Stimulated activated CD4-positive, alpha-beta T cell treated with anti-CD3 and anti-CD28 coated beads, Interleukin-4, amount 100 ng/mL, for 1 hour (primary cell): ENCODE results near the gene NCS1.

Experiments
- DNase-seq: peaks from one replicate; pipeline ENCODE4 v3.0.0-alpha.2; 2020

Gene NCS1

DNA sequence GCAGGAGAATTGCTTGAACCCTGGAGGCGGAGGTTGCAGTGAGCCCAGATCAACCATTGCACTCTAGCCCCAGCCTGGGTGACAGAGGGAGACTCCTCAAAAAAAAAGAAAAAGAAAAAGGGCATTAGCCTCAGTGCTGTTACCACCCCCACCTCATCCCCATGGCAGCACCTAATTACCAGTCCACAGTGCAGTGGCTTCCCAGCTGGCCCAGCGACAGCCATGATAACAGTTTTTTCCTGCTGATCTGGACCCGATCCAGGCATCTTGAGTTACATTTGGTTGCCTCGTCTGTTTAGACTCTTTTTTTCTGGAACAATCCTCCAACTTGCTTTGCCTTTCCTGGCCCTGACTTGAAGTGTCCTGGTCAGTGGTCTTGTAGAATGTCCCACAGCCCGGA lies 24.4 kb downstream of the NCS1 start:
- DNase-seq: no peak

DNA sequence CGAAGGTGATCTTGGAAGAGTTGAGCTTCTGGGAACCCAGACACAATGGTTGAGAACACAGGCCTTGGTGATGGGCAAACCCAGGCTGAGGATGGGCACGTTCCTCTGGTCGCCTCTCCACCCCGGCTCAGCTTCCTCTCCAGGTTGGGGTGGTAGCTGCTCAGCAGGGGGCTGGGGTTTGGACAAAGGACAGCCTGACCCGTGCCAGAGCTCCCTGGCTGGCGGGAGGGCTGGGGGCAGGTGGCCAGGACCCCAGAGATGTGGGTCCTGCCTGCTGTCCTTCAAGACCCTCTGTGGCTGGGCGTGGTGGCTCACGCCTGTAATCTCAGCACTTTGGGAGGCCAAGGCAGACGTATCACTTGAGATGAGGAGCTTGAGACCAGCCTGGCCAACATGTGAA lies 25.2 kb downstream of the NCS1 start:
- DNase-seq: no peak

DNA sequence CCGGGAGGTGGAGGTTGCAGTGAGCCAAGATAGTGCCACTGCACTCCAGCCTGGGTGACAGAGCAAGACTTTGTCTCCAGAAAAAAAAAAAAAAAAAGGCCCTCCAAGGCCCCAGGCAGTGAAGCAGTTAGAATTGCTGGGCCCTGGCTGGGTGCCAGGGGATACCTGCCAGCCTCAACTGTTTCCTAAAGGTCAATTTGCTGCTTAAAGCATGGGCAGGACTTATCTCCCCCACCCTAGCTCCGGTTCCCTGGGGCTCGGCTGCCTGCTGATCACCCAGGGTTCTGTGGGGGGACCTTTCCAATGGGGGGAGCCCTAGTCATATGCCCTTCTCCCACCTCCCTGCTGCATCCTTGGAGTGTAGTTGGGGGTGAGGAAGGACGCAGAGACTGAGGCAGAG lies 25.7 kb downstream of the NCS1 start:
- DNase-seq: no peak

DNA sequence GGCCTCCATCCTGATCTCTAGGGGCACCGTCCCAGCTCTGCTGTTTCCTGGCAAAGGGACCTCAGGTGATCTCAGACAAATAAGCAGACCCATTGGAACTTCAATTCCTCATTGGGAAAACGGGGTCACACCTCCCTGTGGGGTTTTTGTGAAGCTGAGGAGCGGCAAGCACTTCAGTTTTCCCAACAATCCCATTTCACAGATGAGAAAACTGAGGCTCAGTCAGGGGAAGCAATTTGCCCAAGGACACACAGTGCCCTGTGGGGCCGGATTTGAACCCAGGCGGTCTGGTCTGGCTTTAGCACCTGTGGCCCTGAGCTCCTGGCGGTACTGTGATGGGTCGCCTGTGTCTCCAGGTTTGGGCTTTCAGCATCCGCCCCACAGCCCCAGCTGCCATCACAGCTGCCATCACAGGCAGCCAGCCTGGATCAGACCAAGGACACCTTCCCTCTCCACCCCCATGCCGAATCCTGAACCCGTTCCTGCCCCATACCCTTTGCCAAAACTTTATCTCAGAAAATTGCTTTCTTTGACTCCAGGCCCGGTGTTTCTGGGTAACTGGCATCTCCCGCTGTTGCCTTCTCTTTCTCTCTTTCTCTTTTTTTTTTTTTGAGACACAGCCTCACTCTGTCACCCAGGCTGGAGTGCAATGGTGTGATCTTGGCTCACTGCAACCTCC lies 26.4 kb downstream of the NCS1 start:
- DNase-seq: no peak

DNA sequence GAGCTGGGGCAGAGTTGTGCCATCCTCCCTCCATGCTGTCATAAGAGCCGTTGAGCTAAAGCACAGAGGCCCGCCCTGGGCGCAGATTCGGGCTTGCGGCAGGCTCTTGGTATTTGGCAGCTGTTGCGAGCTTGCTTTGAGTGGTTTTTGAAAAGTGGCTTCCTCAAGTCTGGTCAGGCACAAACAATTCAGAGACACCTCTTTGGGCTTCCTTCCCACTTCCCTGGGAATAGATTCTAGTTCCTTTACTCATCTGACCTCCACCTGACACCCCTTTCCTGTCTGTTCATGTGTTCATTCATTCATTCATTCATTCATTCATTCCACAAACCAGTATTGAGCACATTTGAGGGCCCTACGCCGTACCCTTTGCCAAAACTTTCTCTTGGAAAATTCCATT lies 27.4 kb downstream of the NCS1 start:
- DNase-seq: no peak

DNA sequence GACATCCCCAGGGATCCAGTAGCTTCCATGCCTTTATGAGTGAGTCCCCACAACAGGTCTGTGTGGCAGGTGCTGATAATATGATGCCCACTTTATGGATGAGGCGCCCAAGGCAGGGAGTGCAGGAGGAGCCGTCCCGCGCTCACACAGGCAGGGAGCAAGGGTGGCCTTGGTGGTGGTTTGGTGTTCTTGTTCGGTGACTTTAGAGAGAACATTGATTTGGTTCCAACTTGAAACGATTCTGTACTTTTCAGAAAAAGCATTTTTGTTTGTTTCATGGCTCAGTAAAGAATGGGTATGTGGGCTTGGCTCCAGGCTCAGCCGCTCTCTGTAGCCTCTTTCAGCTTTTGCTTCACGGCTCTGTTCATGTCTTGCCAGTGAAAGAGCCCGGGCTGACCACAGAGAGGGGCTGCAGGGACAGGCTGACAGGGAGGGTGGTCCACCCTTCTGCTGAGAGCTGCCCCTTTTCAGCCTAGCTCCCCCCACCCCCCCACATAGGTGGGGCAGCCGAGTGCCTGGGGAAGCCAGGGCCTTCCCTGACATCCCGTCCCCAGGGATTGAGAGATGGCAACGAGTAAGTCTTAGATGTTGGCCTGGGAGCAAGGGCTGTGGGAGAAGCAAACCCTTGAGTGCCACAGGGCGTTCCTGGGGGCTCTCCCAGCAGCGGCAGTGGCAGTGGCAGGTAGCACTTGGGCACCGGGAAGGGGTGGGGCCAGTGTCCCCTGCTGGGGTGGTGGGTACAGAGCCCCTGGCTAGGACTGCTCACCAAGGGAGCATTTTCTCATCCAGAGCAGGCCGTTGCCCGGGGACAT lies 28.0 kb downstream of the NCS1 start:
- DNase-seq: no peak

DNA sequence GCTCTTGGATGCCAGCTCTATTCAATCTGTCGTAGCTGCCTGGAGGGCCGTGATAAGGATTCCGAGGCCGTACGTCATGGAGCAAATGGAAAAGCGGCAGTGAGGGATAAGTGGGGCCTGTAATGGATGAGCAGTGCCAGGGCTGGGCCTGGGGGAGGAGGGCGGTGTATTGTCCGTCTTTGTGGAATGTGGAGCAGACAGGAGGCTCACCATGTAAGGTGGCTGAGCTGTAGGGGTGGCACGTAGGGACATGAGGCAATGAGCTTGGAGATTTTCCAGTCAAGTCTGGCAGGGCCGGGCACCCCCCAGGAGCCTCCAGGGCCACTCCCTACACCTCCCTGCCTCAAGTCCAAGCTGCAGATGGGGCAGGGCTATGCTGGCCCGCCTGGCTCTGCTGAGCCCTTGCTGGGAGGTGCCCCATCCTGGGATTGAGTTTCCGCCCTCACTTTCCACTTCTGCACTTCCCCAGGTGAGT lies 29.2 kb downstream of the NCS1 start:
- no peak for DNase-seq

DNA sequence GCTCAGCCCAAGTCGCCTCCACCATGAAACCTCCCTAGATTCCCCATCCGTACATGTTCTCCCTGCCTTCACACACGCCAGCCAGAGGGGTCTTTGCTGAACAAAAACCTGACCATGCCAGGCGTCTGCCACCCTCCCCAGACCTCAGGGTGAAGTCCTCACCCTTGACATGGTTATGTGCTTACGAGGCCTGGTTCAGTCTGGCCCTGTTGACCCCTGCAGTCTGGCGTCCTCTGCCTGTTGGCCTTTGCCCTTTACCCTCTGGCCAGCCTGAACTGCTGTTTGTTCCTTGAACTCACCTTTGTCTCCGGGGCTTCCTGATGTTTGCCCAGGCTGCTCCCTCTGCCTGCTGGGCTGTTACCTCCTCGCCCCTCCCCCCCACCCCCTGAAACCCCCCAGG lies 29.8 kb downstream of the NCS1 start:
- DNase-seq: no peak

DNA sequence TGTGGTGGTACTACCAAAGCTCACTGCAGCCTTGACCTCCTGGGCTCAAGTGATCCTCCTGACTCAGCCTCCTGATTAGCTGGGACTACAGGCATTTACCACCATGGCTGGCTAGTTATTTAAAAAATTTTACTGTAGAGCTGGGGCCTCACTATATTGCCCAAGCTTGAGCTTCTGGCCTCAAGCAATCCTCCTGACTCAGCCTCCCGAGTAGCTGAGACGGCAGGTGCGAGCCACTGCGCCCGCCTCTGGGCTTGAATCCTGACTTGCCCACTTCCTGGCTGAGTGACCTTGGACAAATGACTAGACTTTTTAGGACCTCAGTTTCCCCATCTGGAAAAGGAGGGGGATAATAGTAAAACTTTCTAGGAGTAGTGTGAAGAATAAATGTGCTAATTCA lies 32.1 kb downstream of the NCS1 start:
- no peak for DNase-seq

DNA sequence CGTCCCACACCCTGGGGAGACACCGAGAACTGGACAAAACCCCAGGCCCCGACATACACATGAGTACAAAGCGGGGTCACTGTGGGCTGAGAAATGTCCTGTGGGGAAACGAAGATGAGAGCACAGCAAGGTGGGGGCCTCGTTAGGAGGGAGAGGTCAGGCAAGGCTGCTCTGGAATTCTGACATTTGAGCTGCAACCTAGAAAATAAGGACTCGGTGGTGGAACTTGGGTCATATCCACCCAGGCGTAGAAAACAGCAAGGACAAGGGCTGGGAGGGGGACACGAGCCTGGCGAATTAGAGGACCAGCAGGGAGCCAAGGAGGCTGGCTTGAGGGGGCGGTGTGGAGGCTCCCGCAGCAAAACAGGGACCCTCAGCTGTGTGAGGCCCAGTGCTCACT lies 32.8 kb downstream of the NCS1 start:
- no peak for DNase-seq

DNA sequence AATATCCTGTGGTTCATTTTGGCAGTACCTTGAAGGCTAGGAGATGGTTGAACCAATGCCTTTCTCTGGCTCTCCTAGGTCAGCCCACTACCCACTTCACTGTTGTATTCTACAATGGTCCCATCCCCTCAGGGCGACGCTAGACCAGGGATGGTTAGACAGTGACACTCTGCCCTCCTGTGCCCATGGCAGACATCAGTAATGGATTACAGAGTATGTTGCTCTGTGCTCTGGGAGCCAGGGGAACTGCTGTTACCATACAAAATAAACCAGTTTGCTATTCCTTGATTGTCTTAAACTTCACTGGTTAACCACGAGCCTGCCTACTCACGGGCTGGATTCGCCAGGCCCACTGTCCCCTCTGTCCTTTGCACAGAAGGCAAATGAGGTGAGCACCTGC lies 33.7 kb downstream of the NCS1 start:
- DNase-seq: no peak

DNA sequence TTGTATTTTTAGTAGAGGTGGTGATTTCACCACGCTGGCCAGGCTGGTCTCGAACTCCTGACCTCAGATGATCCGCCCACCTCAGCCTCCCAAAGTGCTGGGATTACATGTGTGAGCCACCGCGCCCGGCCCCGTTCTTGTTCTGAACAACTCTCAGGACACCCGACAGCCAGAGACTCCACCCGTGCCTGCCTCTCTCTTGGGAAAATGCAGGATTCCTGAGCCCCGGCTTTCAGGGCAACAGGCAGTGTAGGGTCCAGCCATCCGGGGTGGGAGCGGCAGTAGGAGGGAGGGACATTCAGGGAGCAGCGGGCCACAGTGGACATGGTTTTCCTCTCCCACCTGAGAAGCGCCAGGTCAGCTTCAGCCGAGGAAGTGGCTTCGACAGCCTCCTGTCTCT lies 34.4 kb downstream of the NCS1 start:
- DNase-seq: no peak

DNA sequence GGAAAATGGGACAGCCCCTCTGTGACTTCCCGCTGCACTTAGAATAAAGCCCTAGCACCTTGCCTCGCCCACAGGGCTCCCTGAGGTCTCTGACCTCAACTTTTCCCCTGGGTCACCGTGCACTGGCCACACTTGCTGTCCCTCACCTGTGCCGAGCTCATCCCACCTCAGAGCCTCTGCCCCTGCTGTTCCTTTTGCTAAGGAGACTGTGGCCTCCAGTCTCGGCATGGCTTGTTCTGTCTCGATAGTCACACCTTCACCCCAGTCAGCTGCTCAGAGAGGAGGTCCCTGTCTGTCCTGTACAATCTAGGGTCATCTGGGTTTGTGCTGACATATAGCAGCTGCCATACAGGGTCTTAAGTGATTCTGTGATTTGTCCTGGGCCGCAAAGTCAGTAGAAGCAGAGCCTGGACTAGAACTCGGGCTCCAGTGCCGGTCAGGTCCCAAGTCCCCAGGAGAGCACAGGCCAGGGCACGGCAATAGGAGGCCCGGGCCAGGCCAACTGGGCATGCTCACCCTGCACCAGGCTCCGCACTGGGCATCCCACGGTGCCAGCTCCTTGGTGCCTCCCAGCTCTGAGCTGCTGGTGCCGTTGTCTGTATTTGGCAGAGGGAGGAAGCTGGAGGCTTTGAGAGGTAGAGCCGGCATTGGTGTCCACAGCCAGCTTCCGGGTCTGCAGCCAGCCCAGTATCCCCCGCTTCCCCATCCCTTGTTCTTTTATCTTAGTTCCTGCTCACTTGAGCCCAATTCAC lies 35.2 kb downstream of the NCS1 start:
- no peak for DNase-seq

DNA sequence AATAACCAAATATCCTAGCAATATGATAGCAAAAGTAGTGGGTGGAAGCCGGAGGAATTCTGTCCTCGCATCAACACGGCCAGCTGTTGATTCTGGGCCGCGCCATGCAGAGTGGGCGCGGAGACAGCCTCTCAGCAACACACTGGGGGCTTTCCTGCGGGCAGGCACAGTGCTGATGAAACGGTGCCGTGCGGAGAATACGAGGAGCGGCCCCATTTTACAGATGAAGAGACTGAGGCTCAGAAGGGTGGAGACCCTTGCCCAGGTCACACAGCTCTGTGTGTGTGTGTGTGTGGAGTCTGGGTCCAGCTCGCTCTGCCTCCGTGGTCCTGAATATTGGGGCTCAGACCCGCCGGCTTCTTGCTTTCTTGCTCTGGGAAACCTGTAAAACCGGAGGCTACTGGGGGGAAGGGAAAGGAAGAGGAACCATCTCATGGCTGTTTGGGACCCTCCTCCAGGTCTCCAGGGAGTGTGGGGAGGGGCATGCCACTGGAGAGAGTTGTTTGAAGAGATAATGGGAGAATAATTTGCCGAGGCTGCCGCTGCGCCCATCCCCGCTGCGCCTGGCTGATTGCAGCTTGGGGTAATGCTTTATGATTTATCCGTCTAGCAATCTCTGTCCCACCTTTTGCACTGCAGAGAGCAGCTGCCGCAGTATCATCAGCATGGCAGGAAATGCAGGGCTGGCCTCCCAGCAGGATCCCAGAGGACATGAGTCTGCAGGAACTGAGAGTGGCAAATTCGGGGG lies 36.6 kb downstream of the NCS1 start:
- no peak for DNase-seq

DNA sequence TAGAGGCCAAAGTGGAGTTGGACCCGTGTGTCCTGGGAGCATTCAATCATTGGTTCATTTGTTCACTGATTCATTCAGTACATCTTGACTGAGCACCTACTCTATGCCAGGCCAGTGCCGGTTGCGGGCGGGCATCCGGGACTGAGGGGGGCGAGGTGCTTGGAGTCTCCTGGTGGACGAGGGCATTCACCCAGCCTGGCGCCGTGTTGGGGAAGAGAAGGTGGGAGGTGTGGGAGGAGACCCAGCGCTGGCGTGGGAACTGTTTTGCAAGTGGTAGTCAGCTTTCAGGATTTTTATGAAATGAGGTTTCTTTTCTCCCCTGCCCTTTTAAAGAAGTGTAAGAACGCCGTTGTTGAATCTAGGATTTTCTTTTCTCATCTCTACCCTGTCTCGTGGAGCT lies 37.2 kb downstream of the NCS1 start:
- no peak for DNase-seq

DNA sequence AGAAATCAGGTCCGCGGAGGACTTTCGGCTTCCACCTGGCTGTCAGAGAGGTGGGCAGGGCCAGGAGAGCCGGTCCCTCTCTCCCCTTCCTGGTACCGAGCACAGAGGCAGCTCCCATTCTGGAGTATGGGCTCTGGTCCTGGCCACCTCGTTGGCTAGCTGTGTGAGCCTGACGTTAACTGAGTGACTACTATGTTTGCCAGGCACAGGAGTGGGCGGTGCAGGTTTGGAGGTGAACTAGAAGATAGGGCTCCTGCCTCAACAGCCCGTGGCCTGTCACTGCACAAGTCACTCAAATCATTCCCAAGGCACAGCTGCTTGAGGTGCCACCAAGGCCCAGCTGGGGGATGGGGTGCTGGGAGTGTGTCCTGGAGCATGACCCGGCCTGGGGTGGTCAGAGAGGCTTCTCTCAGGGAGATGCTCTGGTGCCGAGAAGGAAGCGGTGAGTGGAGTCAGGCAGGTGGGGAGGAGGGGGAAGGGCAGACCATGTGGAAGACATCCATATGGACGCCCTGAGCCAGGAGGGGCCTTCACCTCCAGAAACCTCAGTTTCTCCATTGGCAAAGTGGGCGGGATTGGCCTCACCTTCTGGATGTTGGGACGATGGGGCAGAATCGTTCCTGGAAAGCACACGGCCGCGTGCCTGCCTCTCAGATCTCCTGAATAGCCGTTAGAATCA lies 39.5 kb downstream of the NCS1 start:
- DNase-seq: no peak

DNA sequence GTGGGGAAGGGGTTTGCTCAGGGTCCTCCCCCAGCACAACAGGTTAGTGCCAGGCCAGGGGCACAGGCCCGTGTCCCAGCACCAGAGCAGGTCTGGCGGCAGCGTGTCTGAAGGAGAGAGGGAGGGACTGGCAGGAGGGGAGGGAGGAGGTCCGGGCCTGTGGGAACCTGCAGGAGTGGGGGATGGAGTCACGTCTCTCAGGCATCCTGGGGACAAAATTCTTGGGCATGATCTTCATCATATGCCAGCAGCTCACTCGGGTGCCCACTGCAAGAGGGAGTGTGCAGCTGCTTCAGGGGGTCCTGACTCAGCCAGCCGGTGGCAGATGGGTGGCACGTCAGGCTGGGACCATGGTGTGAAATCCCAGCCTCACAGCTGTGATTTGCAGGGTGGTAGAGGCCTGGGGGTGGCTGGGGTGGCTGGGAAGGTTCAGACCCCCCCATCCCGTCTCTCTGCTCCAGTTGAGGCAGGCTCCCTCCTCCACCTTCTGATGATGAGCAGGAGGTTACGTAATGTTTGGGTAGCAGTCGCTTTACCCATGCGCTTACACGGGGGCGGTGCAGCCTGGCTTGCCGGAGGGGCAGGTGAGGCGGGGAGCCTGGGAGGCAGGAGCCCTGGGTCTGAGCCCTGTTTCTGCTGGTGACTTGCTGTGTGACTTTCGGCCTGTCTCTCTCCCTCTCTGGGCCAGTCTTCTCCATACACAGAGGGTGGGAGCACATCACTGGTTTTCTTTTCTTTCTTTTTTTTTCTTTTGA lies 40.5 kb downstream of the NCS1 start:
- DNase-seq: no peak

DNA sequence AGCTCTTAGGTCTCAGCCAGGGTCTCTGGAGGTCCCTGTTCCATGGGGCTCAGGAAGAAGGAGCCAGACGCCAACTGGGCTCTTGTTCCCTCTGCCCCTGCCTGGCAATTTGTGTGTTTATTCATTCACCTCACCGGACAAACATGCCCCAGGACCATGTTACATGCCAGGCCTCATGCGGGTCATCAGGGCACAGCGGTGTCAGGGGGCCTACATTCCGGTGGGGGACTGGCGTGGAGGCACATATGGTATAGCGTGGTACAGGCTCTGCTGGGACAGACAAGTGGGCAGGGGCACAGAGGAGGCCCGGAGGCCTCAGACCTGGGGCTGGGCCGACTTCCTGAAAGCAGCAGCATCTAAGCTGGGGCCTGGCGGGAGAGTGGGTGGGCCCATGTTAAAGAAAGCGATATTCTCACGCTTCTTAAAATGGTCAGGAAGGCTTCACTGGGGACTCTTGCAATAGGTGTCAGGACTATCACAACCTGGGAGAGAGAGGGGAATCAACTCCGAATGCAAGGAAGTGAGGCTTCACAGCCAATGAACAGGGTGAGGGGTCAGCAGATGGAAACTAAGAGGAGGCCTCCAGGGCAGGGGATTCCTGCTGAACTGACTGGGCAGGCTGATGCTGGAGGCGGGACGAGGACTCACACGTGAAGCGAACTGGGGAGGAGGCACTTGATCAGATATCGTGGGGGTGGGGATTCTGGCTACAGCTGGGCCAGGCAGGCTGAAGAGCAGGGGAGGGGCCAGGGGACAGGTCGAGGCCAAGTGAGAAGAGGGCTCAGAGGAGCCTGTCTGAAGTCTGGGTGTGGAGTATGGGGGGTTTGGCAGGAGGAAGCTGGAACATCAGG lies 41.9 kb downstream of the NCS1 start:
- no peak for DNase-seq

DNA sequence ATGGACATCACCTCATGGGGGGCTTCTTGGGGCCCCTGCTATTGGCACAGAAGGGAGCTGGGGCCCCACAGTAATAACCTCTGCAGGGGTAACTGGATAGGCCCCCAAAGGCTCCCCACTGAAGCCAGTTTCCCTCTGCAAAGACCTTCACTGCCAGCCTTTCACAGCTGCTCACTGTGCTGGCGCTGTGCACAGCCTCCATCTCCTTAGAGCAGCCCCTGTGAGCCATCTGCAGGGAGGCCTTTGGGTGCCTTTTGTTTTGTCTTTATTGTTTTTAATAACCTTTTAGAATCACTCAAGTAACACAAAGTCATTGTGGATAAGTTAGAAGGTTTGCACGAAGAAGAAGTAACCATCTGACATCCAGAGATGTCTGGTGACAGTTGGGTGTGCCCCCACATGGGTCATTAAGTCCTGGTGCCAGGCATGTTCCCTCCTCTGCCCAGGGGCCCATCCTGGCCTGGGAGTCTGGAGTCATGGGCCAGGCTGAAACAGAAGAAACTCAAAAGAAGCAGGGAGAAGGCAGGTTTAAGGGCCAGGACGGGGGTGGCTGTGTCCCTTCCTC lies 42.7 kb downstream of the NCS1 start:
- no peak for DNase-seq

DNA sequence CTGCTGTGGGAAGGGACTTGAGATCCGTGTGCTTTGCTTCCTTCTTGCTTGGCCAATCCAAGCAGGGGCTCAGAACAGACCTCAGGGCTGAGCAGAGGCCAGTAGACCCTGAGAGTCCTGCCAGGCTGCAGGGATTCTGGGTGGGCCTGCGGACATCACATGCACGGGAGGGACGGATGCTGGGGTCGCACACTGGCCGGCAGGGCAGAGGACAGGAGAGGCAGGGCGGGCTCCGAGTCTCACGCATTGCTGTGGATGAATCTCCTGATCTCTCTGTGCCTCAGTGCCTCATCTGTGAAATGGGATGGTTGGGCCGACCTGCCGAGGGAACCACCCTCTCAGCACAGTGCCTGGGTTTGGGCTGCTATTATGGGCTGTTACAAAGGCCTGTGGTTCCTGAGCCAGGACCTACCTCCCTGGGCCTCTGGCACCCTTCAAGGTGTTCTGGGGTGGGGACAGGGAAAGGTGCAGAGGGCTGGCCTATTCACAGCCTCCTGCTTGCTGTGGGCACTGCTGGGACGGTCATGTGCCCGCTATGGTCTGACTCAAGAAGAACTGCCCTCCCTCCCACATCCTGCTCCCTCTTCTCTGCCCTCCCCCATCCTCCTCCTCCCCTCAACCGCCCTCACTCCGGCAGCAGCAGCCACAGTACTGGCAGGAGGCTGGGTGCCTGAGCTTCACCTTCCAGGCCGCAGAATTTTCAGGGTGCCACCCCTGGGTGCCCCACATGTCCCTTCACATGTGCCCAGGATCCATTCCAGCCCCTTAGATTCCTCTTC lies 43.3 kb downstream of the NCS1 start:
- no peak for DNase-seq
